Smooth muscle cell (in vitro differentiated cells): ENCODE results near the gene SMC1B. TPM values are rescaled to one million over a fixed set of nuclear protein-coding genes. Genes with fewer than 3 reads are reported as not detected.

Experiments used
- DNase-seq: peaks from one replicate; lab custom pipeline; 2025; ENCODE audit not compliant: unreplicated experiment; lab: John Stamatoyannopoulos, UW
- H2AFZ ChIP-seq: fragments of 200-600 bp; sonication (generic); 2 replicates; pipeline ENCODE4 v1.6.0; 2016; ENCODE audit warnings: antibody characterized with exemption, low read depth, mild to moderate bottlenecking
- H3F3A ChIP-seq: fragments of 200-600 bp; sonication (generic); 2 replicates; pipeline ENCODE4 v1.6.0; 2017; ENCODE audit warnings: antibody characterized with exemption, low read depth
- H3K27ac ChIP-seq: fragments of 200-600 bp; sonication (generic); 2 replicates; pipeline ENCODE4 v1.5.1; 2016; ENCODE audit warnings: low read depth, mild to moderate bottlenecking
- H3K27me3 ChIP-seq: fragments of 200-600 bp; sonication (generic); 2 replicates; pipeline ENCODE4 v1.6.1; 2016; ENCODE audit warnings: low read depth, mild to moderate bottlenecking
- H3K36me3 ChIP-seq: fragments of 200-600 bp; sonication (generic); 2 replicates; pipeline ENCODE4 v1.5.1; 2016; ENCODE audit warnings: low read depth
- H3K4me1 ChIP-seq: fragments of 200-600 bp; sonication (generic); 2 replicates; pipeline ENCODE4 v1.5.1; 2016; ENCODE audit warnings: low read depth
- H3K4me2 ChIP-seq: fragments of 200-600 bp; sonication (generic); 2 replicates; pipeline ENCODE4 v1.6.0; 2016; ENCODE audit warnings: mild to moderate bottlenecking
- H3K4me3 ChIP-seq: fragments of 200-600 bp; sonication (generic); 2 replicates; pipeline ENCODE4 v1.5.1; 2016; ENCODE audit warnings: mild to moderate bottlenecking
- H3K79me2 ChIP-seq: fragments of 200-600 bp; sonication (generic); 2 replicates; pipeline ENCODE4 v1.6.0; 2016; ENCODE audit warnings: low read depth, mild to moderate bottlenecking
- H3K9ac ChIP-seq: fragments of 200-600 bp; sonication (generic); 2 replicates; pipeline ENCODE4 v1.6.0; 2016; ENCODE audit warnings: low read depth
- H3K9me3 ChIP-seq: fragments of 200-600 bp; sonication (generic); replicated peaks from 2 replicates; pipeline ENCODE4 v1.5.1; 2016; ENCODE audit warnings: low read depth
- H4K20me1 ChIP-seq: fragments of 200-600 bp; sonication (generic); 2 replicates; pipeline ENCODE4 v1.6.0; 2016; ENCODE audit warnings: low read depth
- WGBS: methylation state at CpG from one replicate; pipeline ENCODE4 v1.1.7; 2016; ENCODE audit warnings: low lambda C conversion rate; 5-methylcytosine and 5-hydroxymethylcytosine counted together
- polyA plus RNA-seq: library from polyadenylated mRNA; unstranded; fragments of >200 nt; fragmentation: Nextera tagmentation; extraction: Ambion mirVana; gene quantifications from 2 replicates; pipeline ENCODE4 v1.2.1, GENCODE V29; 2016
- total RNA-seq: library from RNA; depleted of rRNA; stranded (reverse); fragments of >200 nt; gene quantifications from 2 replicates; pipeline ENCODE4 v1.2.3, GENCODE V29; 2014
- TF ChIP-seq, protein P1 (sequence below): fragments of 200-600 bp; sonication (generic); IDR thresholded peaks from 2 replicates; pipeline ENCODE4 v1.5.1; 2017; ENCODE audit warnings: borderline replicate concordance, mild to moderate bottlenecking, antibody characterized with exemption; ENCODE audit not compliant: insufficient read depth, poor library complexity, severe bottlenecking

The SMC1B gene
- total and polyA plus RNA-seq, 2 experiments from 2014 or later: 0.06 TPM; not detected in 1

GRCh38 chr22:45305456-45306075 is 107.8 kb downstream of the SMC1B start:
- peaks cover under 1% of the 10 kb centered on the region for H4K20me1 ChIP-seq
- TF ChIP-seq, protein P1, sequence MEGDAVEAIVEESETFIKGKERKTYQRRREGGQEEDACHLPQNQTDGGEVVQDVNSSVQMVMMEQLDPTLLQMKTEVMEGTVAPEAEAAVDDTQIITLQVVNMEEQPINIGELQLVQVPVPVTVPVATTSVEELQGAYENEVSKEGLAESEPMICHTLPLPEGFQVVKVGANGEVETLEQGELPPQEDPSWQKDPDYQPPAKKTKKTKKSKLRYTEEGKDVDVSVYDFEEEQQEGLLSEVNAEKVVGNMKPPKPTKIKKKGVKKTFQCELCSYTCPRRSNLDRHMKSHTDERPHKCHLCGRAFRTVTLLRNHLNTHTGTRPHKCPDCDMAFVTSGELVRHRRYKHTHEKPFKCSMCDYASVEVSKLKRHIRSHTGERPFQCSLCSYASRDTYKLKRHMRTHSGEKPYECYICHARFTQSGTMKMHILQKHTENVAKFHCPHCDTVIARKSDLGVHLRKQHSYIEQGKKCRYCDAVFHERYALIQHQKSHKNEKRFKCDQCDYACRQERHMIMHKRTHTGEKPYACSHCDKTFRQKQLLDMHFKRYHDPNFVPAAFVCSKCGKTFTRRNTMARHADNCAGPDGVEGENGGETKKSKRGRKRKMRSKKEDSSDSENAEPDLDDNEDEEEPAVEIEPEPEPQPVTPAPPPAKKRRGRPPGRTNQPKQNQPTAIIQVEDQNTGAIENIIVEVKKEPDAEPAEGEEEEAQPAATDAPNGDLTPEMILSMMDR: no peak
- H3K9ac ChIP-seq: no peak overlapping the region
- no peak overlapping the region for H2AFZ ChIP-seq
- no peaks in the 10 kb centered on the region for H3K36me3 ChIP-seq
- 86% methylated on average over 6 of the region's 6 CpGs for WGBS
- H3K79me2 ChIP-seq: peaks cover 8% of the 10 kb centered on the region
- H3F3A ChIP-seq: no peaks in the 10 kb centered on the region
- H3K4me2 ChIP-seq: no peak overlapping the region
- H3K4me1 ChIP-seq: peaks cover 2% of the 10 kb centered on the region
- DNase-seq: no peak
- no peak overlapping the region for H3K27ac ChIP-seq
- no peaks in the 10 kb centered on the region for H3K9me3 ChIP-seq
- no peaks in the 10 kb centered on the region for H3K27me3 ChIP-seq
- no peak overlapping the region for H3K4me3 ChIP-seq

DNA sequence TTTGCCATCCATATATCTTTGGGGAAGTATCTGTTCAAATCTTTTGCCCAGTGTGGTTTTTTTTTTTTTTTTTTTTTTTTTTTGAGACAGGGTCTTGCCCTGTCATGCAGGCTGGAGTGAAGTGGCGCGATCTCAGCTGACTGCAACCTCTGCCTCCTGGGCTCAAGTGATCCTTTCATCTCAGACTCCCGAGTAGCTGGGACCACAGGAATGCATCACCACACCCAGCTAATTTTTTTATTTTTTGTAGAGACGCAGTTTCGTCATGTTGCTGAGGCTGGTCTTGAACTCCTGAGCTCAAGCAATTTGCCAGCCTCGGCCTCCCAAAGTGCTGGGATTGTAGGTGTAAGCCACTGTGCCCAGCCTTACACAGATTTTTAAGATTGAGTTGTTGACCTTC is 108.4 kb downstream of the SMC1B start:
- Histone ChIP-seq H2AFZ (no peak overlapping the region), H3K4me3 (no peak overlapping the region), H3K27me3 (no peaks in the 10 kb centered on the region), H3K36me3 (no peaks in the 10 kb centered on the region), H3K79me2 (peaks cover 2% of the 10 kb centered on the region), H3K9ac (no peak overlapping the region), H3F3A (no peaks in the 10 kb centered on the region), H3K4me1 (no peaks in the 10 kb centered on the region), H4K20me1 (no peaks in the 10 kb centered on the region), H3K4me2 (no peak overlapping the region), H3K9me3 (no peaks in the 10 kb centered on the region), H3K27ac (no peak overlapping the region)
- WGBS: 55% methylated on average over 4 of the region's 6 CpGs
- no peak for DNase-seq
- TF ChIP-seq, protein P1: no peak

- Histone ChIP-seq H4K20me1 (no peaks in the 10 kb centered on the region), H3K27me3 (no peaks in the 10 kb centered on the region), H3F3A (no peaks in the 10 kb centered on the region), H3K79me2 (no peaks in the 10 kb centered on the region), H3K36me3 (no peaks in the 10 kb centered on the region), H3K4me2 (no peak overlapping the region), H2AFZ (no peak overlapping the region), H3K27ac (no peak overlapping the region), H3K9me3 (no peaks in the 10 kb centered on the region), H3K4me1 (no peaks in the 10 kb centered on the region), H3K9ac (no peak overlapping the region), H3K4me3 (no peak overlapping the region)
- TF ChIP-seq, protein P1: no peak
- DNase-seq: no peak
- 87% methylated on average over 7 of the region's 7 CpGs for WGBS
These were observed 110.2 kb downstream of the SMC1B start for GRCh38 chr22:45303181-45303580.

DNA sequence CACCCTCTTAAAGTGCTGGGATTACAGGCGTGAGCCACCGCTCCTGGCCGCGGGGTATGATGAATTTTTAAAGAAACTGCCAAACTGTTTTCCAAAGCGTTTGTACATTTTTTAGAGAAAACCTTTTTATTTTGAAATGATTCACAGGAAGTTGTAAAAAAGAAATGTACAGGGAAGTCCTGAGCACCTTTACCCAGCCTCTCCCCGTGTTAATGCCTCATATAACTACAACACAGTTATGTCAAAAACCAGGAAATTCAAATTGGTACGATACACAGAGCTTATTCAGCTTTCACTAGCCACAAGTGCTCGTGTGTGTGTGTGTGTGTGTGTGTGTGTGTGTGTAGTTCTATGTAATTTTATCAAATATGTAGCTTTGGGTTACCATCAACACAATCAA is 110.6 kb downstream of the SMC1B start:
- Histone ChIP-seq H3K79me2 (no peaks in the 10 kb centered on the region), H3K9ac (no peak overlapping the region), H3F3A (no peaks in the 10 kb centered on the region), H3K27me3 (no peaks in the 10 kb centered on the region), H4K20me1 (no peaks in the 10 kb centered on the region), H2AFZ (no peak overlapping the region), H3K4me3 (no peak overlapping the region), H3K4me1 (no peaks in the 10 kb centered on the region), H3K27ac (no peak overlapping the region), H3K4me2 (no peak overlapping the region), H3K36me3 (no peaks in the 10 kb centered on the region), H3K9me3 (no peaks in the 10 kb centered on the region)
- WGBS: 89% methylated on average over 8 of the region's 8 CpGs
- no peak for DNase-seq
- TF ChIP-seq, protein P1: no peak
